Gastroesophageal sphincter (tissue), 4 donors: ENCODE measurements around the gene AGBL3. TPM values are rescaled to one million over a fixed set of nuclear protein-coding genes. Genes with fewer than 3 reads are reported as not detected.

Experiments used
- ATAC-seq: fragments of 150-250 bp; one replicate; pipeline ENCODE4 v1.9.1; 2016; ENCODE audit warnings: mild to moderate bottlenecking, moderate library complexity
- H3K27ac ChIP-seq, 4 donors: fragments of 200-600 bp; sonication (generic) in 3 of 4; 1 replicate in 3 of 4; 2 replicates in 1 of 4; pipeline ENCODE4 v1.5.1; 2016 to 2019
- H3K27me3 ChIP-seq: fragments of 200-600 bp; sonication (generic); one replicate; pipeline ENCODE4 v1.5.1; 2019
- H3K36me3 ChIP-seq, 2 donors: fragments of 200-600 bp; sonication (generic); one replicate each; pipeline ENCODE4 v1.5.1; 2019; ENCODE audit warnings: control low read depth in 1 of 2
- H3K4me1 ChIP-seq, 3 donors: fragments of 200-600 bp; sonication (generic); 1 replicate in 2 of 3; 2 replicates in 1 of 3; pipeline ENCODE4 v1.5.1; 2016 to 2019; ENCODE audit warnings: control low read depth in 2 of 3
- H3K4me3 ChIP-seq, 2 donors: fragments of 200-600 bp; sonication (generic); one replicate each; pipeline ENCODE4 v1.5.1; 2019; ENCODE audit warnings: mild to moderate bottlenecking in 1 of 2, moderate library complexity in 1 of 2
- H3K9me3 ChIP-seq, 3 donors: fragments of 200-600 bp; sonication (generic); one replicate each; pipeline ENCODE4 v1.5.1; 2017 to 2019; ENCODE audit warnings: control low read depth in 2 of 3
- CTCF ChIP-seq, 4 experiments: fragments of 200-600 bp in 2 of 4; fragments of 450-650 bp in 2 of 4; sonication (generic) in 1 of 4; IDR thresholded peaks; one replicate each; pipeline ENCODE4 v1.5.1; 2017 to 2019; ENCODE audit warnings: antibody characterized with exemption in 4 of 4, mild to moderate bottlenecking in 2 of 4, moderate library complexity in 2 of 4
- EP300 ChIP-seq: sonication (generic); formaldehyde crosslinking; IDR thresholded peaks from one replicate; pipeline ENCODE4 v1.6.1; 2017; ENCODE audit warnings: antibody characterized with exemption, mild to moderate bottlenecking
- POLR2A ChIP-seq, 2 donors: fragments of 450-650 bp; IDR thresholded peaks; one replicate each; pipeline ENCODE4 v1.6.1; 2017; ENCODE audit warnings: antibody characterized with exemption in 2 of 2, mild to moderate bottlenecking in 2 of 2, moderate library complexity in 1 of 2
- POLR2AphosphoS5 ChIP-seq: sonication (generic); formaldehyde crosslinking; IDR thresholded peaks from one replicate; pipeline ENCODE4 v1.6.1; 2017; ENCODE audit warnings: antibody characterized with exemption
- WGBS, 2 donors: methylation state at CpG; one replicate each; pipeline ENCODE4 v1.1.5; 2018; ENCODE audit warnings: low coverage in 1 of 2; 5-methylcytosine and 5-hydroxymethylcytosine counted together
- total RNA-seq, 4 donors: library from RNA; depleted of rRNA; stranded (reverse); fragments of >200 nt; gene quantifications; one replicate each; pipeline ENCODE4 v1.1.0, GENCODE V29; 2016

Gene AGBL3
- total RNA-seq, 4 donors from 2014 or later = 0.30 to 5.6 (median 3.1) TPM

GRCh38 chr7:134995239-134996096 is 9.2 kb downstream of the AGBL3 start:
- 32% methylated on average over 5 to 6 of the region's 6 CpGs for WGBS, 2 donors
- peak overlapping the region; percentile 56 to 68 (median 64) for H3K27ac ChIP-seq
- no peak for ATAC-seq

GRCh38 chr7:134996097-134996550 is 9.8 kb downstream of the AGBL3 start:
- no peaks in the 10 kb centered on the region for H3K27me3 ChIP-seq
- H3K4me1 ChIP-seq = peaks cover 12 to 70% (median 19%) of the 10 kb centered on the region in 3 donors
- WGBS, 2 donors = 23 to 29% methylated on average over 2 of the region's 2 CpGs
- peak overlapping the region in 3 of 4 donors; percentile 56 to 68 (median 64) for H3K27ac ChIP-seq
- no peaks in the 10 kb centered on the region for H3K9me3 ChIP-seq
- H3K4me3 ChIP-seq = no peak overlapping the region
- H3K36me3 ChIP-seq = peaks cover 0 to 16% of the 10 kb centered on the region in 2 donors
- ATAC-seq = no peak
- TF ChIP-seq POLR2A (IDR thresholded peaks at IDR 0.05) = no peak
- TF ChIP-seq EP300 = no peak
- no peak for TF ChIP-seq CTCF (IDR thresholded peaks at IDR 0.05)
- no peak for TF ChIP-seq POLR2AphosphoS5

More at GRCh38 chr7:134995239-134996096, 9.2 kb downstream of the AGBL3 start:
- TF ChIP-seq POLR2A (IDR thresholded peaks at IDR 0.05) (no peak), EP300 (no peak), CTCF (IDR thresholded peaks at IDR 0.05) (no peak), POLR2AphosphoS5 (no peak)
- Histone ChIP-seq H3K4me3 (no peak overlapping the region), H3K36me3 (peaks cover 0 to 16% of the 10 kb centered on the region in 2 donors), H3K27me3 (no peaks in the 10 kb centered on the region), H3K4me1 (peaks cover 15 to 76% (median 19%) of the 10 kb centered on the region in 3 donors), H3K9me3 (no peaks in the 10 kb centered on the region)

GRCh38 chr7:134997214-134997885 is 11.0 kb downstream of the AGBL3 start:
- no peak for ATAC-seq
- 83% methylated on average over 2 of the region's 3 CpGs; no CpG with 5 or more reads in 1 of the 2 donors for WGBS, 2 donors
- TF ChIP-seq POLR2A (IDR thresholded peaks at IDR 0.05) = no peak
- no peak for TF ChIP-seq POLR2AphosphoS5
- TF ChIP-seq CTCF (IDR thresholded peaks at IDR 0.05) = no peak
- no peak for TF ChIP-seq EP300

GRCh38 chr7:134999136-134999535 is 12.8 kb downstream of the AGBL3 start:
- peaks cover 6 to 40% (median 13%) of the 10 kb centered on the region in 3 donors for H3K4me1 ChIP-seq
- no peaks in the 10 kb centered on the region for H3K9me3 ChIP-seq
- H3K27ac ChIP-seq = no peak overlapping the region
- no peak for ATAC-seq
- 96 to 100% methylated on average over 2 to 3 of the region's 3 CpGs for WGBS, 2 donors
- TF ChIP-seq EP300 (no peak), POLR2AphosphoS5 (no peak), CTCF (IDR thresholded peaks at IDR 0.05) (no peak), POLR2A (IDR thresholded peaks at IDR 0.05) (no peak)
- H3K36me3 ChIP-seq = peaks cover 0 to 10% of the 10 kb centered on the region in 2 donors
- H3K4me3 ChIP-seq = no peak overlapping the region
- H3K27me3 ChIP-seq = no peaks in the 10 kb centered on the region

More at GRCh38 chr7:134997214-134997885, 11.0 kb downstream of the AGBL3 start:
- no peaks in the 10 kb centered on the region for H3K9me3 ChIP-seq
- peaks cover 0 to 16% of the 10 kb centered on the region in 2 donors for H3K36me3 ChIP-seq
- peaks cover 8 to 57% (median 13%) of the 10 kb centered on the region in 3 donors for H3K4me1 ChIP-seq
- H3K4me3 ChIP-seq = no peak overlapping the region
- H3K27ac ChIP-seq = peak overlapping the region in 2 of 4 donors; percentile 1 to 68
- H3K27me3 ChIP-seq = no peaks in the 10 kb centered on the region
